ENCODE results near the gene MADCAM1. TPM values are rescaled to one million over a fixed set of nuclear protein-coding genes. Genes with fewer than 3 reads are reported as not detected.

The MADCAM1 gene
- polyA plus RNA-seq, 1 experiment: not detected

DNA sequence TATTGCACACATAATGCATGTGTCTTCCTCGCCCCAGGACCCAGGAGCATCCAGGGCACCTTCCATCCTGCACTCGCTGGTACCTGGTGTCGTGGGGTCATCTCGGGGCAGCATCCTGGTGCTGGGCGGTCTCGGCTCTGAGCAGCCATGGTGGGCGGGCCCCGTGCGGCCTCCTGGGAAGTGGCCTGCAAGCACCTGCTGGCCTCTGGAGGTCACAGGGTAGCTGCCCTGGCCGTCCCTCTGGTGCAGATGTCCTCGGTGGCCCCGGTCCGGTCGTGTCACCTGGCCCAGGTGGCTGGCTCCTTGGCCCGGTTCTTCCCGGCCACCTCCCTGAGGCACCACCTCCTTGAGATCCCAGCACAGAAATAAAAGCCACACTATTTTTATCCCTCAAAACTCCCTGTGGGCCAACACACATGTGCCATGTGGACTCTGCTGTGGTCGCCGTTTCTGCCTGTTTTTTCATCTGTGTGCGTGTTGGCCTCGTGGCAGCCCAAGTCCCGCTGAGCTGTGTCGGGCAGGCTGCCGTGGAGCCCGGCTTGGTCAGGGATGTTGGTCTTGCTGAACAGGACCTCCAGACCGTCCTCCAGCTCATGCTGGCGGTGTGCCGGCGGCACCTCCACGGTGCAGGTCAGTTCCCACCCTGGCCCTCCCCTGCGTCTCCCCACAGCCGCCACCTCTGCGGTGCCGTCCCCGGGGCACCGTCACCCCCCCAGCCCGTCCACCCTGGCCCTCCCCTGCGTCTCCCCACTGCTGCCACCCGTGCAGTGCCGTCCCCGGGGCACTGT lies 42.5 kb downstream of the MADCAM1 start:
- no peak for DNase-seq (ENCODE audit: low read depth, low spot score)
- Histone ChIP-seq H3K27me3 (ENCODE audit: control insufficient read depth, insufficient read depth, low read length) (no peaks in the 10 kb centered on the region), H3K9me3 (ENCODE audit: control insufficient read depth, insufficient read depth, low read length) (peaks cover 7% of the 10 kb centered on the region; the same call in 1 of the 2 replicates), H3K27ac (ENCODE audit: low read depth, low read length) (no peak overlapping the region), H3K4me3 (ENCODE audit: low read depth, low read length) (no peak overlapping the region)
- ChIA-PET POLR2A (no interaction called here), CTCF (no interaction called here)
- TF ChIP-seq, protein P1, sequence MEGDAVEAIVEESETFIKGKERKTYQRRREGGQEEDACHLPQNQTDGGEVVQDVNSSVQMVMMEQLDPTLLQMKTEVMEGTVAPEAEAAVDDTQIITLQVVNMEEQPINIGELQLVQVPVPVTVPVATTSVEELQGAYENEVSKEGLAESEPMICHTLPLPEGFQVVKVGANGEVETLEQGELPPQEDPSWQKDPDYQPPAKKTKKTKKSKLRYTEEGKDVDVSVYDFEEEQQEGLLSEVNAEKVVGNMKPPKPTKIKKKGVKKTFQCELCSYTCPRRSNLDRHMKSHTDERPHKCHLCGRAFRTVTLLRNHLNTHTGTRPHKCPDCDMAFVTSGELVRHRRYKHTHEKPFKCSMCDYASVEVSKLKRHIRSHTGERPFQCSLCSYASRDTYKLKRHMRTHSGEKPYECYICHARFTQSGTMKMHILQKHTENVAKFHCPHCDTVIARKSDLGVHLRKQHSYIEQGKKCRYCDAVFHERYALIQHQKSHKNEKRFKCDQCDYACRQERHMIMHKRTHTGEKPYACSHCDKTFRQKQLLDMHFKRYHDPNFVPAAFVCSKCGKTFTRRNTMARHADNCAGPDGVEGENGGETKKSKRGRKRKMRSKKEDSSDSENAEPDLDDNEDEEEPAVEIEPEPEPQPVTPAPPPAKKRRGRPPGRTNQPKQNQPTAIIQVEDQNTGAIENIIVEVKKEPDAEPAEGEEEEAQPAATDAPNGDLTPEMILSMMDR (IDR thresholded peaks at IDR 0.05; ENCODE audit: low read depth, low read length): no peak

DNA sequence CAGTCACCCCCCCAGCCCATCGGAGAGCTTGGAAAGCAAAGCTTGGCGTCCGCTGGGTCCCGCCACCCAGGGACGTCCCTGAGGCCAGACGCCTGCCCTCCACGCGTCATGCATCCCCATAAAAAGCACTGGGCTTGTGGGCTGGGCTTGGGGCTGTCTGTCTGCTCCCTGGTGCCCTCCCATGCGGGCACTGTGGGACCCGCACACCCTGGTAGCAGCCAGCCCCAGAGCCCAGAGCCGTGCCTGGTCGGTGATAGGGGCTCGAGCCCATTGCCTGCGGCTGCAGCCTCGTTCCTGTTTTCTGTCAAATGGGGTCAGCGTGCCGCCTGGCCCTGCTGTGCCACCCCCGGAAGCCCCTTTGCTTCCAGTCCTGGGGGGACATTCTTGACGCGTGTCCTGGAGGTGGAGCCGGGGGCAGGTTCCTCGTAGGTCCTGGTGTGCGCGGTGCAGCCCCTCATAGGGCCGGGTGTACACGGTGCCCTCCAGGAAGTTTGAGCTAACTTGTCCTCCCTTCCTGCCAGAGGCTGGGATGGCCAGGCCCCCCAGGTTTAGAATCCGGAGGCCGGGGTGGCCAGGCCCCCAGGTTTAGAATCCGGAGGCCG lies 43.2 kb downstream of the MADCAM1 start:
- Histone ChIP-seq H3K4me3 (ENCODE audit: low read depth, low read length) (no peak overlapping the region), H3K27ac (ENCODE audit: low read depth, low read length) (no peak overlapping the region), H3K27me3 (ENCODE audit: control insufficient read depth, insufficient read depth, low read length) (no peaks in the 10 kb centered on the region), H3K9me3 (ENCODE audit: control insufficient read depth, insufficient read depth, low read length) (peaks cover 7% of the 10 kb centered on the region; the same call in 1 of the 2 replicates)
- ChIA-PET POLR2A (no interaction called here), CTCF (no interaction called here)
- no peak for DNase-seq (ENCODE audit: low read depth, low spot score)
- TF ChIP-seq, protein P1 (IDR thresholded peaks at IDR 0.05; ENCODE audit: low read depth, low read length): no peak

DNA sequence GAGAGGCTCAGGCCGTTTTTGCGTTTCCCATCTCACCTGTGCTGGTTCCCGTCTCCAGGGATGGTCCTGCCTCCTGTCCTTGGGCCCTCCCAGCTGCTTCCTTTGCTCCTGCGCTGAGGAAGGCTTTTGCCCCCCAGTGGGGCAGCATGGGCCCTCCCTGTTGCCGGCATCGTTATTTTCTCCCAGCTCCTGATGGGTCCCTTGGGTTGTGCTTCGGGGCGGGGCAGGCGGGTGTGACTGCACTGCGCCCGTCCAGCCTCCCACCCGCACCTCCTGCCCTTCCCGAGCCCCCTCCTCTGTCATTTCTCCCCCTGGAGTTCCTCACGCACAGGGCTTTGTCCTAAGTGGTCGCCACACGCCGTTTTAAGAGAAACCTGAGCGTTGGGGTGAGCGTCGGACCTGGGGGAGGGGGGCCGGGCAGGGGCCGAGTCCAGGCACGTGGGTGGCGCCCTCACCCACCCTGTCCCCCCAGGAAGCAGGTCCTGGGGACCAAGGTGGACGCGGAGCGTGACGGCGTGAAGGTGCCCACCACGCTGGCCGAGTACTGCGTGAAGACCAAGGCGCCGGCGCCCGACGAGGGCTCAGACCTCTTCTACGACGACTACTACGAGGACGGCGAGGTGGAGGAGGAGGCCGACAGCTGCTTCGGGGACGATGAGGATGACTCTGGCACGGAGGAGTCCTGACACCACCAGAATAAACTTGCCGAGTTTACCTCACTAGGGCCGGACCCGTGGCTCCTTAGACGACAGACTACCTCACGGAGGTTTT lies 44.8 kb downstream of the MADCAM1 start:
- Histone ChIP-seq H3K27ac (ENCODE audit: low read depth, low read length) (no peak overlapping the region), H3K9me3 (ENCODE audit: control insufficient read depth, insufficient read depth, low read length) (peaks cover 7% of the 10 kb centered on the region; the same call in 1 of the 2 replicates), H3K4me3 (ENCODE audit: low read depth, low read length) (no peak overlapping the region), H3K27me3 (ENCODE audit: control insufficient read depth, insufficient read depth, low read length) (no peaks in the 10 kb centered on the region)
- ChIA-PET POLR2A (no interaction called here), CTCF (no interaction called here)
- no peak for DNase-seq (ENCODE audit: low read depth, low spot score)
- TF ChIP-seq, protein P1 (IDR thresholded peaks at IDR 0.05; ENCODE audit: low read depth, low read length): no peak

DNA sequence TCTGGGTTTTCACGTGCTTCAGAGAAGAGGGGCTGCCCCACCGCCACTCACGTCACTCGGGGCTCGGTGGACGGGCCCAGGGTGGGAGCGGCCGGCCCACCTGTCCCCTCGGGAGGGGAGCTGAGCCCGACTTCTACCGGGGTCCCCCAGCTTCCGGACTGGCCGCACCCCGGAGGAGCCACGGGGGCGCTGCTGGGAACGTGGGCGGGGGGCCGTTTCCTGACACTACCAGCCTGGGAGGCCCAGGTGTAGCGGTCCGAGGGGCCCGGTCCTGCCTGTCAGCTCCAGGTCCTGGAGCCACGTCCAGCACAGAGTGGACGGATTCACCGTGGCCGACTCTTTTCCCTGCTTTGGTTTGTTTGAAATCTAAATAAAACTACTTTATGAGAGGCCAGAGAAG lies 45.4 kb downstream of the MADCAM1 start:
- ChIA-PET POLR2A (no interaction called here), CTCF (no interaction called here)
- no peak for DNase-seq (ENCODE audit: low read depth, low spot score)
- Histone ChIP-seq H3K4me3 (ENCODE audit: low read depth, low read length) (no peak overlapping the region), H3K9me3 (ENCODE audit: control insufficient read depth, insufficient read depth, low read length) (peaks cover 7% of the 10 kb centered on the region; the same call in 1 of the 2 replicates), H3K27ac (ENCODE audit: low read depth, low read length) (no peak overlapping the region), H3K27me3 (ENCODE audit: control insufficient read depth, insufficient read depth, low read length) (no peaks in the 10 kb centered on the region)
- TF ChIP-seq, protein P1 (IDR thresholded peaks at IDR 0.05; ENCODE audit: low read depth, low read length): no peak

Measured in AG04450 (cell line).